HG02623 (cell line): Measurements from ENCODE around the gene SLTM.
"Not testable (repeated sequence)": the region's sequence is repeated elsewhere in the genome, so short reads cannot be mapped to it uniquely, and the experiment has no call there.

Experiments
- ATAC-seq: cut with Tn5 transposase; IDR thresholded peaks from one replicate; pipeline ENCODE4 v1.9.1; 2021; ENCODE audit warnings: moderate library complexity; ENCODE audit not compliant: unreplicated experiment

SLTM gene

GRCh38 chr15:58929891-58930416 lies 3.5 kb downstream of the SLTM start:
- ATAC-seq = no peak

GRCh38 chr15:58926823-58927222 lies 6.7 kb downstream of the SLTM start:
- ATAC-seq = no peak

- ATAC-seq = no peak
Measured at GRCh38 chr15:58924327-58924726, 9.2 kb downstream of the SLTM start.

GRCh38 chr15:58923696-58924300 lies 9.7 kb downstream of the SLTM start:
- no peak for ATAC-seq

GRCh38 chr15:58923284-58923683 lies 10.2 kb downstream of the SLTM start:
- ATAC-seq = no peak

GRCh38 chr15:58921267-58921790 lies 12.2 kb downstream of the SLTM start:
- ATAC-seq = no peak

- ATAC-seq = not testable (repeated sequence)
Measured at GRCh38 chr15:58920447-58920846, 13.0 kb downstream of the SLTM start.

- ATAC-seq = no peak
Measured at GRCh38 chr15:58919232-58919631, 14.2 kb downstream of the SLTM start.

- ATAC-seq = no peak
Measured at GRCh38 chr15:58918239-58918638, 15.2 kb downstream of the SLTM start.

- not testable (repeated sequence) for ATAC-seq
Measured at GRCh38 chr15:58917613-58918129, 15.8 kb downstream of the SLTM start.

GRCh38 chr15:58916962-58917361 lies 16.5 kb downstream of the SLTM start:
- ATAC-seq = no peak

GRCh38 chr15:58910456-58910855 lies 23.0 kb downstream of the SLTM start:
- ATAC-seq = no peak

- no peak for ATAC-seq
Measured at GRCh38 chr15:58909616-58910015, 23.9 kb downstream of the SLTM start.

GRCh38 chr15:58908550-58909309 lies 24.7 kb downstream of the SLTM start:
- ATAC-seq = no peak

- ATAC-seq = no peak
Measured at GRCh38 chr15:58900631-58901030, 32.8 kb downstream of the SLTM start.

- ATAC-seq = no peak
Measured at GRCh38 chr15:58898150-58898680, 35.3 kb downstream of the SLTM start.

GRCh38 chr15:58889363-58889762 lies 44.1 kb downstream of the SLTM start:
- ATAC-seq = no peak

GRCh38 chr15:58886921-58887320 lies 46.6 kb downstream of the SLTM start:
- ATAC-seq = no peak

- not testable (repeated sequence) for ATAC-seq
Measured at GRCh38 chr15:58883926-58884325, 49.6 kb downstream of the SLTM start.

GRCh38 chr15:58882243-58882642 lies 51.2 kb downstream of the SLTM start:
- no peak for ATAC-seq

- no peak for ATAC-seq
Measured at GRCh38 chr15:58880320-58880719, 53.2 kb downstream of the SLTM start.
